T1000 (cell line): Measurements from ENCODE around the gene ANKRD30A.
A peak's percentile ranks its signal among the peaks of the same experiment; 100 is the strongest.
"Not testable (repeated sequence)": the region's sequence is repeated elsewhere in the genome, so short reads cannot be mapped to it uniquely, and the experiment has no call there.

Experiments used
- DNase-seq: peaks from one replicate; lab custom pipeline; 2025; ENCODE audit warnings: mixed read lengths; lab: John Stamatoyannopoulos, UW

The ANKRD30A gene

DNA sequence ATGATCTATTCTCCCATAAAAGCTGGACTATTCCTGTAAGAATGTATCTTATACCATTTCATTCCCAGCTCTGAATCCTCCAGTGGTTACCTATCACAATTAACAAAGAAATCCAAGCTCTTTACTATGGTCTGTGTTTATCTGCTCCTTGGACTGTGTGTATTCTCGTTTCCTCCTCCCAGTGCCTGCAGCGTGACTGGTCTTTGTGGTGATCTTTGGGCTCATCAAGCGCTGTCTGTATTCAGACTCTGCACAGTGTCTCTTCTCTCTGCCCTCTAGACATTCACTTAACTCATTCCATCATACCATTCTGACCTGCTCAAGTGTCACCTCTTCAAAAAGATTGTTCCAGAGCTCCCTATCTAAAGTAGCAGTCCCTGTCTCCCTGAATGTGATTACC lies 130.4 kb downstream of the ANKRD30A start:
- DNase-seq: not testable (repeated sequence)

DNA sequence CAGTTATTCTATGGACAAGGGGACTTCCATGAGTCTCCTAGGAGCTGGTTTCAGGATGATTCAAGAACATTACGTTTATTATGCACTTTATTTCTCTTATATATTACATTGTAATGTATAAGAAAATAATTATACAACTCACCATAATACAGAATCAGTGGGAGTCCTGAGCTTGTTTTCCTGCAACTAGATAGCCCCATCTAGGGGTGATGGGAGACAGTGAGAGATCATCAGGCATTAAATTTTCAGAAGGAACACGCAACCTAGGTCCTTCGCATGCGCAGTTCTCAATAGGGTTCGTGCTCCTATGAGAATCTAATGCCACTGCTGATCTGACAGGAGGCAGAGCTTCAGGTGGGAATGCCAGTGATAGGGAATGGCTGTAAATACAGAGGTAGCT lies 137.9 kb downstream of the ANKRD30A start:
- no peak for DNase-seq

DNA sequence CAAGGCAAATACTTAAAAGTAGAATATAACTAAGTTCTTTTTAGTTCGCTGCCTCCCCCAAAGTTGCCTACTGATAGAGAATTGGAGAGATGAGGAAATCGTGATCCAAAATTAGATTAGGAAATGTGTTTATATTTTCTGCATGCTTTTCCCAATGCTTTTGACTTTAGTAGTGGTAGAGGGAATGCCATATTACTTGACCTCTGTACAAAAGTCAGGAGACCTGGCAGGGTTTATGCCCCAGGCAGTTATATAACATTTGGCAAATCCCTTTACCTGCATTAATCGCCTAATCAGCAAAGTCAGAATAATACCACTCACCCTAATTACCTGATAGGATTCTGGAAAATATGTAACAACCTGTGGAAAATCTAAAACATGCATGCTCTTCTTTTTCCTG lies 142.9 kb downstream of the ANKRD30A start:
- DNase-seq: no peak

DNA sequence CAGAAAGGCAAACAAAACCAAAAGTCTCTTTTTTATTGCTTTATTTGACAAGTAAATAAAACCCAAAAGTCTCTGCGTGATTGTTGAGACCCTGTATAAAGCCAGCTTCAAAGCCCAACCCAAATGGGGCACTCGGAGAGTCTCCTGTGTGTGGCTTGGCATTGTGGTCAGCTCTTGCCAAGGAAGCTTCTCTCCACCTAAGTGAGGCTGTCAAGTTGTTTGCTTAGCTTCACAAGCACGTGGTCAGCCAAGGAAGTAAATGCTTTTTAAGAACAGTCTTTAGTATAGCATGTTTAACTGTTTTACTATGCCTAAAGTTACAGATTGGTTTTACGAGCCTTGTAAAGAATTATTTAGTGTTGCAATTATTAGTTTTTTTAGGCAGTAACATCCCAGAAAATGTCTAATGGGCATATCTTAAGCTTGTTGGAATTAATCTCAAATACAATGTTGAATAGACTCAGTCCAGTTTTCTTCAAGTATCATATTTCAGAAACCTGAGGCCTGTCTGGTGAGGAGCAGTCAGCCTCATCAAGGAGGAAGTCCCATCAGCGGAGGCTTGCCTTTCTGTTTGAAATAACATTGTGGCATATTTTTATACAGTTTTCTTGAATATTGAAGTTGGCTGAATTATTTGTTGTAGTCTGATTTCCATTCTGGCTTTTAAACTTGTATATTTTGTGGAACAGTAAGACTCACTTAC lies 144.3 kb downstream of the ANKRD30A start:
- DNase-seq: no peak

DNA sequence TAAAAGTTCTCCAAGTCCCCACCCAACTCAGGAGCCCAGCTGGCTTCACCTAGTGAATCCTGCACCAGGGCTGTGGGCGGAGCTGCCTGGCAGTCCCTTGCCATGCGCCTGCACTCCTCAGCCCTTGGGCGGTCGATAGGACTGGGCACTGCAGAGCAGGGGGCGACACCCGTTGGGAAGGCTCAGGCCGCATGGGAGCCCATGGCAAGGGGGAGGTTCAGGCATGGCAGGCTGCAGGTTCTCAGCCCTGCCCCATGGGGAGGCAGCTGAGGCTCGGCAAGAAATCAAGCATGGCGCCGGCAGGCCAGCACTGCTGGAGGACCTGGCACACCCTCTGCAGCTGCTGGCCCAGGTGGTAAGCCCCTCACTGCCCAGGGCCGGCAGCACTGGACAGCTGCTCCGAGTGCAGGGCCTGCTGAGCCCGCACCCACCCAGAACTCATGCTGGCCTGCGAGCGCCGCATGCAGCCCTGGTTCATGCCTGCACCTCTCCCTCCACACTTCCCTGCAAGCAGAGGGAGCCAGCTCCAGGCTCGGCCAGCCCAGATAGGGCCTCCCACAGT lies 149.9 kb downstream of the ANKRD30A start:
- no peak for DNase-seq

DNA sequence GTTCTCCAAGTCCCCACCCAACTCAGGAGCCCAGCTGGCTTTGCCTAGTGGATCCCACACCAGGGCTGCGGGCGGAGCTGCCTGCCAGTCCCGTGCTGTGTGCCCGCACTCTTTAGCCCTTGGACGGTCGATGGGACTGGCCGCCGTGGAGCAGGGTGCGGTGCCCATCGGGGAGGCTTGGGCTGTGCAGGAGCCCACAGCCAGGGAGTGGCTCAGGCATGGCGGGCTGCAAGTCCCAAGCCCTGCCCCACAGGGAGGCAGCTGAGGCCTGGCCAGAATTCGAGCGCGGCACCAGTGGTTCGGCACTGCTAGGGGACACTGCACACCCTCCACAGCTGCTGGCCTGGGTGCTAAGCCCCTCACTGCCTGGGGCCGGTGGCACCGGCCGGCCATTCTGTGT lies 159.7 kb downstream of the ANKRD30A start:
- DNase-seq: no peak

DNA sequence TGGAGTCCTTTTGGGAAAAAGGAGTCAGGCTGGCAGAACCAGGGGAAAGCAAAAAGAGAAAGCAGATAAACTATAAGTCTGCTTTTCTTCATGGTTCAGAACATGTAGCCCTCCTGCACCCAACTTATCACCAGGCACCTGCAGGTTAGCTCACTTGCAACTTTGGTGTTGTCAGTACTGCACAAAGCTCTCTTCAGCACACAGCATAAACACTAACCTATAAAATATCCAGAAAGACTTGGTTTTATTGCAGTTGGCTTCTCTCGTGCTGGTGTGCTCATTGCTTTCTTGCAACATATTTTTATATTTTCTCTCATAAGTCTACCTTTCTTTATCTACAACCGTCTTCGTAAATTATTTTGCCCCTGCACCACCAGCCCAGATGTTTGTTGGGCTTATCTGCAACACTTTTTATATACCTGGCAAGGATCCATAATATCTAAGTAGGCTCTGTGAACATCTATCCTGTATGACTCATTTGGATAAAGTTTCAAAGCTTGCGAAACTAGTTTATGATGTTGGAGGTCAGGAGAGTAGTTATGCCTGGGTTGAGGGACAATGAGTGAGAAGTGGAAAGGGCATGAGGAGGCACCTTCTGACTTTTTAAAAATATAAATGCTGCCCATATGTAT lies 164.6 kb downstream of the ANKRD30A start:
- no peak for DNase-seq

DNA sequence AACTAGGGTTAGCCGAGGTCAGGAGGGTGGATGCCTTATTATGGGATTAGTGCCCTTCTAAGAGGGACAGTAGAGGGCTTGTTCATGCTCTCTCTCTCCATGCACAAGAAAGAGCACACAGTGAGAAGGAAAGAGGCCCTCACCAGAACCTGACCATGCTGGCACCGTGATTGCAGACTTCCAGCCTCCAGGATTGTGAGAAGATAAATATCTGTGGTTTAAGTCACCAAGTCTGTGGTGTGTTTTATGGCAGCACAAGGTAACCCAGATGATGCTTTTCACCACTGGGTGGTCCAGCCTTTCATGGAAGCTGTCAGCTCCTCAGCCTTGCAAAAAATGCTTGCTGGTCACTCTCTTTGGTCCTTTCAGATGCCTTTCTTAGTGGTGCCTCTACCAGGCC lies 175.9 kb downstream of the ANKRD30A start:
- no peak for DNase-seq

DNA sequence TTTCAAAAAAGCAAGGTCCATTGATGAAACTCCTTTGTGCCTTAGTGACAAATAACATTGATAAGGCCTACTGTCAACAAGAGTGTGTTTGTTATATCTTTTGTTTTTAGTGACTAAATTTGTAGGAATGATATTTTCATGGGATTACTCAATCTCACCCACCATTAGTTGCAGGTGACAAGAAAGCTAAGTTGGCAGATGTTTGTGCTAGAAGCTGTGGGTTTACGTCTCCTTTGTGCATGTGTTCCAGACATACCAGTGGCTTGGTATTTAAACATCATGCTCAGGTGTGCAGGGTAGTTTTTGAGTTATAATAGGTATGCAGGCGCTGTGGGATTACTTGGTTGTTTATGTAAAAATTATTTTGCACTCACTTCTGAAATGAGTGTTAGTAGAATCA lies 178.6 kb downstream of the ANKRD30A start:
- no peak for DNase-seq

DNA sequence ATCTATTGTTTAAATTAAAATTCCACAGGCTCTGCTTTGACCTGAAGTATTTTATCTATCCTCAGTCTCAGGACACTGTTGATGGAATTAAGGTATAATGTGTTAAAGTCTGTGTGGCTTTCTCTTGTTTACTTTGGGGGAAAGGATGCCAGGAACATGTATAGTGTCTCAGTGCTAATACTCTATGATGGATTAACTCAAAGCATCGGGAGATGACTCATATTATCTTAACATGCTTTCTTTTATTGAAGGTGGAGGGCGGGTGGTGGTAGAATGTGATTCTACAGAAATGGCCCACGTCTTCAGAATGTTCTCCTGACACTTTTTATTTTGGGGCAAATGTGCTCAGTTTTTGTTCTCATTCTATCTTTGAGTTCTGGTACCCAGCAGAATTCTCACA lies 189.0 kb downstream of the ANKRD30A start:
- DNase-seq: no peak

DNA sequence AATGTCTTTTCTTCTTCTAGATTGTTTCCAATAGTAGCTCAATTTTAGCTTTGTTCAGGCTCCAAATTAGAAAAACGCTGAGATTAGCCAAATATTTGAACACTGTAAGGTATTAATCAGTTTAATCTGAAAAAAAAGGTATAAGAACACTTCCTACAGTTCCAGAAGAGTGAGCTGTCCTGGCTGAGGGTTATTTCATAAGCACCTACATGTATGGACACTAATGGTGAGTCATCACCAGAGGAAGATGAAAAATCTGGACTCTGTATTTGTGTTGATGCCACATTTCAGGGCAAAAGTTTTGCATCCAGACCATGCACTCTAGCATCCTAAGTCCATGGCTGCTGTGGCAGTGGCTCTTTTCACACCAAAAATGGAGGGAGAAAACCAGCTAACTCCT lies 189.5 kb downstream of the ANKRD30A start:
- no peak for DNase-seq

DNA sequence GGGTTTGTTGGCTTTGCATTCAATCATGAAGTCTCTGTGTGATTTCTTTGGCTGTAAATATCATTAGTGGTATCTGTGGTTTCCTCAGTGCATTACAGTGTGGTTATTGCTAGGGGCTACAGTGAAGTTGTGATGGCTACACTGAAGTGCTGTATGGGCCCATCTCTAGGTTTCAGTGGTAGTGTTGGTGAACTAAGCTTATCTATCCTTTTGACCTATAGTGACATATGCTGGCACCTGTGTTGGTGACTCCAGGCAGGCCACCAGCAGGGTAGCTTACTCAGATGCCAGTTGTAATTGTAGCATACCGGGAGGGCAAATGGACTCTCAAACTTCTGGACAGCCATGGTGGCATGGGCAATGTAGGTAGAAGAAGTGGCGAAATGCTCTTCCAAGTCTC lies 219.0 kb downstream of the ANKRD30A start:
- no peak for DNase-seq

DNA sequence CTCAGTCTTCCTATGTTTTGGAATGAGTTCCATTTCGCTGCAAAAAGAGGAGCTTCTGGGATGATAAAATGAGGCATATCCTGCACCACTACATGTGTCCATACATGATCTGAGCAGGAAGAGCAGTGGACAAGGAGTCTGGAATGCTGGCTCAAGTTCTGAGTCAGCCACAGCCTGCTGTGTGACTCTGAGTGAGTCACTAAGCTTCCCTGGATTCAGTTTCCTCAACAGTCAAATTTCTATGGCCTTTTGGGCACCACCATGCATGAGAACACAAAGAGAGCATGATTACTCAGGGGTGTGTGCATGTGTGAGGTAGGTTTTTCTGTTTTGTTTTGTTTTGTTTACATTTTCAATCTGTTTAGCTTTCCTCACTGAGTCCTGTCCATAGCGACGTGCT lies 254.6 kb downstream of the ANKRD30A start:
- peak; percentile 98 for DNase-seq

DNA sequence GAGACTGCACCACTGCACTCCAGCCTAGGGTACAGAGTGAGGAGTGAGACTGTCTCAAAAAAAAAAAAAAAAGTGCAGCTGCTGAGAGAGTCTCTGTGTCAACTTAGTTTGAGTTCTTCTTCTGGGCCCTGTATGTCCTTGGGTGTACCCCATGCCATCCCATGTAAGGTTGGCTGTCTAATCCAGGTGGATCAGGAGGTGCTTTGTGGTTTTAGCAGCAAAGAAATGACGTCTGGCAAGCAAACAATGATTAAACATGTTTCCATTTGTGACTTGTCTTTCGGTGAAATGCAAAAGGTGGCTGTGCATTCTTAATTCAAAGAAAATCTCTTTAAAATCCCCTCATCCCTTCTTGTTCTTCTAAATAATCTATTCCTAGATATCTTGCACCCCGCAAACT lies 255.9 kb downstream of the ANKRD30A start:
- no peak for DNase-seq

DNA sequence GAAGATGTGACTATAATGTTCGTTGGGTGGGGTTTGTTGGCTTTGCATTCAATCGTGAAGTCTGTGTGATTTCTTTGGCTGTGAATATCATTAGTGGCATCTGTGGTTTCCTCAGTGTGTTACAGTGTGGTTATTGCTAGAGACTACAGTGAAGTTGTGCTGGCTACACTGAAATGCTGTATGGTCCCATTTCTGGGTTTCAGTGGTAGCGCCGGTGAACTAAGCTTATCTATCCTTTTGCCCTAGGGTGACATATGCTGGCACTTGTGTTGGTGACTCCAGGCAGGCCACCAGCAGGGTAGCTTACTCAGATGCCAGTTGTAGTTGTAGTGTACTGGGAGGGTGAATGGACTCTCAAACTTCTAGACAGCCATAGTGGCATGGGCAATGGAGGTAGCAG lies 259.5 kb downstream of the ANKRD30A start:
- no peak for DNase-seq

DNA sequence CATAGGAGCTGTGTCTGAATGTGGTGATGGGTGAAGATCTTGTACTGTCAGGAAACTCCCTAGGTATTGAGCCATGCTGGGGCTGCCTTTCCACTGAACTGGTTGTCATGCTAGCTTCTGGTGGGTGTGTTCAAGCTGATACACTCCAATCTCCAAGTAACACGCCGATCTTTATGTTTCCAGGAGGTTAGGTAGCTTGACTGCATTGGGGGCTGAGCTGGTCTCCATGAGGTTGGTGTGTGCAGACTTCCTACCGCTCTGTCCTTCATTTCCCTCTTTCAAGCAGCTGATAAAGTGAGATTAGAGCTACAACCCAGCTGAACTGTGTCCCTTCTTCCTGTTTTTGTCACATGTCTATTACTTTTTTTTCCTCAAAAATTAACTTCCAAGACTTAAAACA lies 265.5 kb downstream of the ANKRD30A start:
- DNase-seq: no peak

DNA sequence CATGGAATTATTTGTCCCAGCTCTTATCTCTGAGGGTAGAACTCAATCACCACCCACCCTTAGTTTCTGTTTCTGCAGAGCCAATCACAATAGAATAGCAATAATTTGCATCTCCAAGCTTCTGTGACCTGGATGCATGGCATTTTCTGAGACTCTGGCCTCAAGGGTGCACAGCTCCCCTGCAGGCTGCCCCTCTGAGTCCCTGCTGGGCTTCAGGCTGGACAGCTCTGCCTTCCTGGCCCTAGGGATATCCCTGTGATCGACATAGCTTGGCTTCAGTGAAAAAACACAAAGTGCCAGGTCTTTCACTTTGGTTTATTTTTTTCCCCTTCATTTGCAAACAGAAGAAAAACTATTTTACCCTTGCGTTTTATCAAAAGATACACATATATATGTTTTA lies 275.4 kb downstream of the ANKRD30A start:
- not testable (repeated sequence) for DNase-seq

DNA sequence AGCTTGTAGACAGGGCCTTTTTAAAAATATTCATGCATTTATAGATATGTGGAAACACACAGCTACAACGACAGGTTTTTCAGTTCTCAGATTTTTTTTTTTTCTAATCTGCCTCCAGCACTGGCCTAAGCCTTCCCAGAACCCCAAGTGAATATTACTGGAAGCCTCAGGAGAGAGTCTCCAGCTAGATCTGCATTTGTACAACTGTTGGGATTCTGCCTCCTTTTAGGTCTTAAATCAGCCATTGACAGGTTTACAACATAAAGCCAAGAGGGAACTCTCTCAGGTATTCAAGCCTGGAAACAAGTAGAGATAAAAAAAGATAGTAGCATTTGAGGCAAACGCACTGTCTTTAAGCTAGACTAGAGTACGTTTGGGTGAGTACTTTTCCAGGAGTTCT lies 275.8 kb downstream of the ANKRD30A start:
- no peak for DNase-seq

DNA sequence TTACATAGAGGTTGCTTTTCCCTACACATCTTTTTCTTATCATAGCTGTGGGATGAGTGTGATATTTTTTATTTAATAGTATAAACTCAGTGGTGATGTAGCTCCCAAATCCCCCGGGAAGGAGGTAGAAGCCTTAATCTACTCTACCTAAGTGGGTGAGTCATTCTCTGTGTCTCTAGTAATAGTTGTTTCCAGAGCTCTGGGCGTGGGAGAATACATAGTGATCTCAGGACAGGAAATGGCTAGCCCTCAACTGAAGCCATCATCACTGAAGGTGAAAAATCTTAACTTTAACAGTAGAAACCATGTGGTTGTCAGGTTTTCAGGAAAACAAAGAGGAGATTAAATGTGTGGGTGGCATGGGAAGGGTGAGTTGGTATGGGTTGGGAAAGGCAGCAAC lies 278.4 kb downstream of the ANKRD30A start:
- no peak for DNase-seq
